ENCODE measurements around the gene TTC7B. TPM values are rescaled to one million over a fixed set of nuclear protein-coding genes. Genes with fewer than 3 reads are reported as not detected.

TTC7B gene
- total RNA-seq, 2 experiments from 2014 or later: 4.9 to 8.3 TPM

DNA sequence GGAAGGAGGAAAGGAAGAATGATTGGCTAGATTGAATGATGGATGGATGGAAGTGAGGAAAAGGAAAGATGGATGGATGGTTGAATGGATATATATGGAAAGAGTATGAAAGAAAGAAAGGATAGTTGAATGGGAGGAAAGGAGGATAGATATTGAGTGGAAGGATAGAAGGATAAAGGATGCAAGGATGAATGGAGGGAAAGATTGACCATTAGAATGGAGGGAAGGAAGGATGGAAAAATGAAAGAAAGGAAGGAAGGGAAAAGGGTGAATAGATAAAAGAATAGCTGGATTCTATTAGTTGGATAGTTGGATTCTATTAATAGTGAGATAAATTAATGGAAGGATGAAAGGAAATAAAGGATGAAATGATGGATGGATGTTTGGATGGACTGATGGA, 313.5 kb downstream of the TTC7B start:
- H3K4me1 Mint-ChIP-seq: peaks cover 9% of the 10 kb centered on the region
- no peak overlapping the region for H3K27ac Mint-ChIP-seq
- H3K9me3 Mint-ChIP-seq (ENCODE audit: low read depth): no peaks in the 10 kb centered on the region
- no peaks in the 10 kb centered on the region for H3K36me3 Mint-ChIP-seq
- peaks cover 8% of the 10 kb centered on the region for H3K27me3 Mint-ChIP-seq
- ATAC-seq (no peak), DNase-seq (no peak)
- no peak overlapping the region for H3K4me3 Mint-ChIP-seq
- CTCF ChIA-PET: no interaction called here

DNA sequence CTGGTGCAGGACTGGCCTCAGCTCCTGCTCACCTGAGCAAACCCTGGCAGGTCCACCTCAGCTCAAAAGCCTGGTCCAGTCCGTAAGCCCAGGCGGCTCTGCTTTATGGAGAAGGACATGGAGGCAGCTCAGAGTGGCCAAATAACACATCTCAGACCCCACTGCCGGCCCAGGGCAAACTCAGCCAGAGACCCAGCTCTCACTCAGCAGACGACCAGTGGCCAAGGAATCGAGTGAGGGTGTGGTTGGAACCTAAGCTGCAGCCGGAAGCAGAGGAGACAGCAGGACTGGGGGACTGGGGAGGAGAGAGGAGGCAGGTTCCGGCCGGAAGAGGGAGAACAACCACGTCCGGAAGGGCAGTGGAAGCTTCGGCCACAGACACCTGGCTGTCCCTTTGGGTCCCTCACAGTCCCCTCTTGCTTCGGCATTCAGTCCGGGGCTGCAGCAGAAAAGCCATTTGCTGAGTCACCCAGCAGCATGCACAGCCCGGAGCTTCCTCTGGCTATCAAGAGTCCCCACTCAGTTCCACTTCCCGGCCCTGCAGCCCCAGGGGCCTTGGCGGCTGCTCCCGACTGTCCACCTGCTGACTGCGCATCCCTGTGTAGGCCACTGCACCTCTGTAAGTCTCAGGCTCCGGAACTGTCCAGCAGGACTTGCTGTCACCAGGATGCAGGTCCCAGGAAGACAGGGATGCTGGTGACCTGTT, 315.4 kb downstream of the TTC7B start:
- CTCF ChIA-PET: interaction anchor here (0.7 to 1.2 kb wide), 2 partner anchors 11 to 276 kb away, joined by 3 to 6 read pairs; no protein-coding TSS in a partner anchor
- Mint-ChIP-seq H3K36me3 (no peaks in the 10 kb centered on the region), H3K27ac (no peak overlapping the region), H3K9me3 (ENCODE audit: low read depth) (no peaks in the 10 kb centered on the region), H3K4me1 (peaks cover 9% of the 10 kb centered on the region), H3K27me3 (peaks cover 4% of the 10 kb centered on the region), H3K4me3 (no peak overlapping the region)
- no peak for ATAC-seq
- DNase-seq: no peak

DNA sequence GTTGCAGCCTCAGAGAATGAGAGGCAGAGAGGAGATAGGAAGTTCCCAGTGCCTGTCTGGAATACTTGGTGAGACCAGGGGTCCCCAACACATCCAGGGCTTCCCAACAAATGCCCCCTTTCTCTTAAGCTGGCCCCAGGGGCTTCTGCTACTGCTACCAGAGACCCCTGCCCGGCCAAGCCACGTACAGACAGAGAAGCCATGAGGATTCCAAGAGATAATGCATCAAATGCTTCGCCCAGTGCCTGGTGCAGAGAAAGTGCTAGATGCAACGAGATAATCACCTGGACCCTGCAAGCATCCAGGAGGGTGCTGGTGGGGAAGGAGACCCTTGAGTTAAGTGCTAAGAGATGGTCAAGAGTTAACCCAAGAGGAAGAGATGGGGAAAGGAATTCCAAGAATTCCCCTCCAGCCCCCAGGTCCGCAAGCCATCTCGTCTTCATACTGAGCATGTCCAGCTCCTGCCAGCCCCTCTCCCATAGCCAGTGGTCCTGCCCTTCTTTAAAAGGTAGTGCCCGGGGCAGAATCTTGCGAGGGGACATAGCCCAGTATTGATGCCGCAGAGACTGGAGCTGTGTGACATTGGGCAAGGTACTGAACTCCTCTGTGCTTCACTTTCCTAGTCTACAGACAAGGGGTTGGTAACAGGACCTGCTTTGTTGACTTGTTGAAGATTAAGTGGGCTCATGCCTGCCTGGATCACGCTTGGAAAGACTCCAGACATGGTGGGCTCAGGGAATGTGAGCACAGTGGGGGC, 316.1 kb downstream of the TTC7B start:
- Mint-ChIP-seq H3K27me3 (peaks cover 4% of the 10 kb centered on the region), H3K4me1 (peaks cover 9% of the 10 kb centered on the region), H3K36me3 (no peaks in the 10 kb centered on the region), H3K27ac (no peak overlapping the region), H3K4me3 (no peak overlapping the region), H3K9me3 (ENCODE audit: low read depth) (no peaks in the 10 kb centered on the region)
- no peak for DNase-seq
- no peak for ATAC-seq
- CTCF ChIA-PET: interaction anchor here (1.2 kb wide), 1 partner anchor 12 kb away, joined by 6 read pairs; no protein-coding TSS in a partner anchor

DNA sequence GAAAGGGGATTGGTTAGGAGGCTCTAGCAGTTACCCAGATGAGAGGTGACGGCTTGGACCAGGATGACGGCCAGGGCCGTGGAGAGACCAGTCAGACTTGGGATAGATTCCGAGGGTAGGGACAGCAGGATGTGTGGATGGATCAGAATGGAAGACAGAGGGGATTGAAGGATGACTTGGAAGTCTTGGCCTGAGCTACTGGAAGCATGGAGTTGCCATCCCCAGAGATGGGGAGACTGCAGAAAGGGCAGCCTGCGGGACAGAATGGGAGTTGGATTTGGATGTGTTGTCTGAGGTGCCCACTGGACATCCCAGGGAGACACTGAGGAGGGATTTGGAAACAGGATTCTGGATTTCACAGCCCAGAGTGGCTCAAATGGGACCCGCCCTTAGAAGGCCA, 317.1 kb downstream of the TTC7B start:
- Mint-ChIP-seq H3K36me3 (no peaks in the 10 kb centered on the region), H3K27me3 (peaks cover 4% of the 10 kb centered on the region), H3K4me3 (no peak overlapping the region), H3K27ac (no peak overlapping the region), H3K9me3 (ENCODE audit: low read depth) (no peaks in the 10 kb centered on the region), H3K4me1 (peaks cover 9% of the 10 kb centered on the region)
- DNase-seq (no peak), ATAC-seq (no peak)
- CTCF ChIA-PET: no interaction called here

DNA sequence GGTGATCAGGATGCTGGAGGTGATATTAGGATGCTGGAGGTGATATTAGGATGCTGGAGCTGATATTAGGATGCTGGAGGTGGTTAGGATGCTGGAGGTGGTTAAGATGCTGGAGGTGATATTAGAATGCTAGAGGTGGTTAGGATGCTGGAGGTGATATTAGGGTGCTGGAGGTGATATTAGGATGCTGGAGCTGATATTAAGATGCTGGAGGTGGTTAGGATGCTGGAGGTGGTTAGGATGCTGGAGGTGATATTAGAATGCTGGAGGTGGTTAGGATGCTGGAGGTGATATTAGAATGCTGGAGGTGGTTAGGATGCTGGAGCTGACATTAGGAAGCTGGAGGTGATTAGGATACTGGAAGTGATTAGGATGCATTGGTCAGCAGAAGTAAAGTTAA, 318.0 kb downstream of the TTC7B start:
- DNase-seq (no peak), ATAC-seq (no peak)
- CTCF ChIA-PET: no interaction called here
- Mint-ChIP-seq H3K9me3 (ENCODE audit: low read depth) (no peaks in the 10 kb centered on the region), H3K4me1 (peaks cover 9% of the 10 kb centered on the region), H3K27ac (no peak overlapping the region), H3K27me3 (peaks cover 4% of the 10 kb centered on the region), H3K36me3 (no peaks in the 10 kb centered on the region), H3K4me3 (no peak overlapping the region)

DNA sequence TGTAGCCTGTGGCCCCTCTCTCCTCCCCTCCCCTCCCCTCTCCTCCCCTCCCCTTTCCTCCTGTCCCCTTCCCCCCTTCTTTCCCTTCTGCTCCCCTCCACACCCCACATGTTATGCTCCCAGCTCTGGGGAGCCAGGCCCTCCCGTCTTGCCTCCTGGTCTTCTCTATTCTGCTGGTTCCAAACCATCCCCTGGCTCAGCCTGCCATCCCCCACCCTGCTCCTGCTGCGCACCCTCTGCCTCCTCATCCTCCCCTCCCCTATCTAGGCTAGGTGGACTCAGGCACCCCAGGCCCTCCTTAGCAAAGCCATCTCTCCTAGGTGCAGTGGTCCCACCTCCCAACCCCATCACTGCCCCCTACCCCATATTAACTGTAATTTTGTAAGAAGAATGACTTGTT, 319.9 kb downstream of the TTC7B start:
- CTCF ChIA-PET: no interaction called here
- no peak for DNase-seq
- Mint-ChIP-seq H3K9me3 (ENCODE audit: low read depth) (no peaks in the 10 kb centered on the region), H3K27me3 (no peaks in the 10 kb centered on the region), H3K4me1 (peaks cover 9% of the 10 kb centered on the region), H3K36me3 (no peaks in the 10 kb centered on the region), H3K4me3 (no peak overlapping the region), H3K27ac (no peak overlapping the region)
- ATAC-seq: no peak

DNA sequence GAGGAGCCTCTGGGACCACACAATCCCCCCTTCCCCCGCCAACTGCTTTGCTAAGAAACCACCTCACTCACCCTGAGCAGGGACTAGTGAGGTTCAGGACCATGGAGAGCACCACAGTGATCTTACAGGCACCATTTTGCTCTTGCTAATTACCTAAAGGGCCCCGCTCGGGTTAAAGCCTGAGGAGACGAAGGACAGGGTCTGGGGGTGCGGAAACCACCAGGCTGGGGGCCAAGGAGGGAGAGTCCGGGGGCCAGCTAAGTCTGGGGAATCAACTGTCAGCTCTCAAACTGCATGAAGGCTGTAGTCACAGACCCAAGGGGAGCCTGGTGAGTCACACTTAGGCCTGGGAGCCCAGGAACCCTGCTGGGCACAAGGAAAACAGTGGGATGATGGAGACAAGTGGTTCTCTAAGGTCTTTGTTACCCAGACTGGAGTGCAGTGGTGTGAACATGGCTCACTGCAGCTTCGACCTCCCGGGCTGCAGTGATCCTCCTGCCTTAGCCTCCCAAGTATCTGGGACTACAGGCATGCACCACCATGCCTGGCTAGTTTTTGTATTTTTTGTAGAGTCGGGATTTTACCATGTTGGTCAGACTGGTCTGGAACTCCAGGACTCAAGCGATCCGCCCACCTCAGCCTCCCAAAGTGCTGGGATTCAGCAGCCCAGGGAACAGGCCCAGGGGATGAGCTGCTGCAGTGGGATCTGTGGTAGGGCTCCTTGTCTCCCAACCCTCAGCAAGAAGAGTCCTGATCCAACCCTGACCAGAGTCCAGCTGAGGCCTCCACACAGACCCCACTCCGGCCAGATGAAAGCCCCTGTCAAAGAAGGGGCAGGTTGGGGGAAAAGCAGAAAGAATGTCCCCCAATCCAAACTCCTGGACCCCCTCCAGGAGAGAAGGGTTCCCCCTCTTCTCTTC, 320.6 kb downstream of the TTC7B start:
- ATAC-seq (peak; percentile 57), DNase-seq (peak; percentile 68)
- H3K9me3 Mint-ChIP-seq (ENCODE audit: low read depth): no peaks in the 10 kb centered on the region
- H3K27ac Mint-ChIP-seq: no peak overlapping the region
- CTCF ChIA-PET: no interaction called here
- no peaks in the 10 kb centered on the region for H3K27me3 Mint-ChIP-seq
- H3K36me3 Mint-ChIP-seq: no peaks in the 10 kb centered on the region
- H3K4me3 Mint-ChIP-seq: no peak overlapping the region
- peaks cover 3% of the 10 kb centered on the region for H3K4me1 Mint-ChIP-seq

DNA sequence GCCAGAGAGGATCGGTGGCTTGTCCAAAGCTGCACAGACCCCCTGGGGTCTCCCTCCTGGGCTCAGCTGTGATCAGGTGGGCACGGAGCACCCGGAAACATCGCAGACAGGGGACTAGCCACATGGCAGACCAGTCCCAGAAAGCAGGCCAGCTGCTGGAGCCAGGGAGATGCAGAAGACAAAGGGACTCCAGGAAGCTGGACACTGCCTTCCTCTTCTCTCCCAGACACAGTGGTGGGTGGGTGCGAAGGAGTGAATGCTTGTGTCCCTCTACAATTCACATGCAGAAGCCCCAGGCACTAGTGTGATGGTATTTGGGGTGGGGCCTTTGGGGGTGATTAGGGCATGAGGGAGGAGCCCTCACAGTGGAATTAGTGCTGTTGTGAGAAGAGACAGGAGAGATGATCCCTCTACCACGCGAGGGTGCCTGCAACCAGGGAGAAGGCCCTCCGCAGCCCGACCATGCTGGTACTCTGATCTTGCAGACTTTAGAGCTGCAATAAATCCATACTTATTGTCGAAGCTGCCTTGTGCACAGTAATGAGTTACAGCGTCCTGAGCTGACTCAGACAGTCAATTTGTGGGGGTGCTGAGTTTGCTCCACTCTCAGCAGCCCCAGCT, 324.2 kb downstream of the TTC7B start:
- DNase-seq (peak; percentile 28), ATAC-seq (no peak)
- CTCF ChIA-PET: interaction anchor here (0.6 to 0.7 kb wide), 2 partner anchors 270 to 1375 kb away, joined by 3 read pairs; partner anchors contain the start of gene TC2N
- Mint-ChIP-seq H3K36me3 (no peaks in the 10 kb centered on the region), H3K9me3 (ENCODE audit: low read depth) (no peaks in the 10 kb centered on the region), H3K27ac (no peak overlapping the region), H3K4me1 (no peaks in the 10 kb centered on the region), H3K27me3 (no peaks in the 10 kb centered on the region), H3K4me3 (no peak overlapping the region)

DNA sequence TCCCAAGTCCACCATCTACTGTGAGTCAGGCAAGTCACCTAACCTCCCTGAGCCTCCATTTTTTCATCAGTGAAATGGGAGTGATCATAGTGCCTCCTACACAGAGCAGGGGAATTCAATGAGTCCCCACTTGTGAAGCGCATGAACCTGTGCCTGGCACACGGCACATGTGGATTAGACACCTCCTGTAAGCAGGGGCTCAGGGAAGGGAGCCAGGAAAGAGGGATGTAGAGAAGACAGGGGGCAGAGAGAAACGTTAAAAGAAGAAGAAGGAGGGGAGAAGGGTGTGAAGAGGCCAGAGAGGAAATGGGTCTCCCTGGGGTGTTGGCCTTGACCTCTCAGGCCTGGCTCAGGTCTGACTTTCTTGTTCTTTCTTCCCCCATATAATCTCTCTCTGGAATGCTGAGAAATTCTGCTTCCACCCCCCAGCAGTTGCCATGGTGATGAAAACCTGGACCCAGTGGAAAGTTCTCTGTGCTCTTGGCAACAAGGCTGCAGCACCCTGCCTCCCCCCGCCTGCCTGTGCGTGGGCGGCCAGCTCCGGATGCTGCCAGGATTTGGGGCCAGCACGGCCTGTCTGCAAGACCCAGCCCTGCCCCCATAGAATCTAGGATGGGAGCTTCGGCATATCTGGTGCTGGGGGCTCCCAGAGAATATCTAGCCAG, 324.9 kb downstream of the TTC7B start:
- H3K4me3 Mint-ChIP-seq: no peak overlapping the region
- H3K27me3 Mint-ChIP-seq: no peaks in the 10 kb centered on the region
- ATAC-seq (no peak), DNase-seq (no peak)
- H3K36me3 Mint-ChIP-seq: no peaks in the 10 kb centered on the region
- CTCF ChIA-PET: no interaction called here
- H3K4me1 Mint-ChIP-seq: no peaks in the 10 kb centered on the region
- H3K27ac Mint-ChIP-seq: no peak overlapping the region
- no peaks in the 10 kb centered on the region for H3K9me3 Mint-ChIP-seq (ENCODE audit: low read depth)

DNA sequence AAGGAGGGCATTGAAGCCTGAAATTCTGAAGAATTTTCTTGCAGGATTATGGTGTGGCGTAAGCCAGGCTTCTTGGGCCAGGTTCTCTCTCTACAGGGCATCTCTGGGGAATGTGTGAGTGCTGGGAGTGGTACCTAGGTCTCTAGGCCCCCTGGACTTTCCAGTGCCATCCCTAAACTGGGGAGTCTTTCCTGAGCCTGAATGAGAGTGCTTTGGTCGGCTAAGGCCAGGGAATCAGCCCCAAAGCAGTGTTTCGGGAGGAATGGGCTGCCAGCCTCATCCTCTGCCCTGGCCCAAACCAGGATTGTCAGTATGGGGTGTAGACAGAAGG, 325.5 kb downstream of the TTC7B start:
- Mint-ChIP-seq H3K4me3 (no peak overlapping the region), H3K36me3 (no peaks in the 10 kb centered on the region), H3K4me1 (no peaks in the 10 kb centered on the region), H3K9me3 (ENCODE audit: low read depth) (no peaks in the 10 kb centered on the region), H3K27me3 (peaks cover 3% of the 10 kb centered on the region), H3K27ac (no peak overlapping the region)
- CTCF ChIA-PET: no interaction called here
- no peak for ATAC-seq
- DNase-seq: no peak

DNA sequence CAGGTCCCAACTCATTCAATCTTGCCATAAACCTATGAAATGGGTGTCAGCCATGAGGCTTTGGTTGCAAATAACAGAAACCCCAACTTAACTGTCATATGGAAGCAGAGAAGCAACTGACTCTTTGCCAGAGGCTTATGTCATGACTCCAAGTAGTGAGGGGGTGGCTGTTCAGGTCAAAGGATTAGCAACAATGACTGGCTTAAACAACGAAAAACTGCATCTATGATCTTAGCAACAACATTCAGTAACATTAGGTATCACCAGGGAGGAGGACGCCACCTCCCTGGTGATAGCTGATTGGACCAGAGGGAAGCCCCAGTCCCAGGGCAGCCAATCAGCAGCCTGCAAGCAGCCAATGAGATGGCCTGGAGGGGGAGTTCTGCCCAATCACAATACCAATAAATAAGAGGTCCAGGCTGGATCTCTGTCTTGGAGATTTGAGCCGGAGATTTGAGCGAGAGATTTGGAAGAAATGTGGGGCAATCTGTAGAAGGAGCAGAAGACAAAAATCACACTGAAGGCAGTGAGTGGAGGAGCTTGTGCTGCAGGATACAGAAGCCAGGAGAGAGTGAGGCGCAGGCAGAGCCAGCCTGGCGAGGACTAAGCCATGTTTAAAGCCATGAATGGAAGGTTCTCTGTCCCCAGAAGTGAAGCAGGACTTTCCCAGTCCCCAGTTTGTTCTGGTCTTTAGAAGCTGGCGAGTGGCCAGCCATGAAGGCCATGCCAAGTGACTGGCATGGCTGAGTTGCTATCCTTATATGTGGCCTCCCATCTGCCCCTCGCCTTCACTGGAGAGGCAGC, 326.1 kb downstream of the TTC7B start:
- Mint-ChIP-seq H3K27me3 (peaks cover 3% of the 10 kb centered on the region), H3K4me1 (no peaks in the 10 kb centered on the region), H3K4me3 (no peak overlapping the region), H3K36me3 (no peaks in the 10 kb centered on the region), H3K9me3 (ENCODE audit: low read depth) (no peaks in the 10 kb centered on the region), H3K27ac (no peak overlapping the region)
- no peak for ATAC-seq
- peak; percentile 12 for DNase-seq
- CTCF ChIA-PET: no interaction called here

DNA sequence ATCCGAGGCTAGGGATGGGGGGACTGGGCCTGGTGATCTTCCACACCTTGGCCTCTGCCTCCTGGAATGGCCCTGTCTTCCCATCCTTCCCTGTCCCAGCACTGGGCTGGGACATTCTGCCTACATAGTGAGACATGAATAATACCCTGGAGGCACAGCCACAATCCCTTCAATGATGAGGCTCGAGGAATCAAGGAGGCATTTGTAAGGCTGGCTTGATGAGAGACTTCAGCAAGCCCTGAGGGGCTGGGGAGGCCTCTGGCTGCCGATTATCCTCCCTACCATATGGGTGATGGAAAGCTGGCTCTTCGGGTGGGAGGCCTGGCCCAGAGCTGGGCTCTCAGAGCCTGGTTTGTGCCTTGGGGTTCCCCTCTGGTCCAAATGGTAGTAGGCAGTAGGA, 326.9 kb downstream of the TTC7B start:
- DNase-seq (no peak), ATAC-seq (no peak)
- Mint-ChIP-seq H3K4me1 (peaks cover 1% of the 10 kb centered on the region), H3K4me3 (no peak overlapping the region), H3K27ac (no peak overlapping the region), H3K9me3 (ENCODE audit: low read depth) (no peaks in the 10 kb centered on the region), H3K27me3 (peaks cover 3% of the 10 kb centered on the region), H3K36me3 (no peaks in the 10 kb centered on the region)
- CTCF ChIA-PET: no interaction called here

All from activated CD8-positive, alpha-beta memory T cell treated with anti-CD3 and anti-CD28 coated beads, Interleukin-2, amount 10 ng/mL, durations not matched to agents 7 days and 5 days (primary cell).